WI38 (cell line): ENCODE measurements around the gene TSHZ2.

Source experiments
- H3K4me3 ChIP-seq: 2 replicates; pipeline ENCODE4 v1.5.1; 2011; ENCODE audit warnings: low read depth, mild to moderate bottlenecking, control low read depth, low read length
- CTCF ChIP-seq: IDR thresholded peaks from 2 replicates; pipeline ENCODE4 v1.5.1; 2012; ENCODE audit warnings: low read depth, mild to moderate bottlenecking, control low read depth, low read length

Gene TSHZ2

GRCh38 chr20:53061192-53062108 is 89.3 kb downstream of the TSHZ2 start:
- no peak overlapping the region for H3K4me3 ChIP-seq
- no peak for TF ChIP-seq CTCF

GRCh38 chr20:53064935-53065334 is 92.8 kb downstream of the TSHZ2 start:
- TF ChIP-seq CTCF = no peak
- no peak overlapping the region for H3K4me3 ChIP-seq

- no peak overlapping the region for H3K4me3 ChIP-seq
- TF ChIP-seq CTCF = no peak
These were observed 96.1 kb downstream of the TSHZ2 start for GRCh38 chr20:53068241-53068640.

GRCh38 chr20:53069132-53069531 is 97.0 kb downstream of the TSHZ2 start:
- H3K4me3 ChIP-seq = no peak overlapping the region
- TF ChIP-seq CTCF = no peak

- TF ChIP-seq CTCF = no peak
- H3K4me3 ChIP-seq = no peak overlapping the region
These were observed 98.1 kb downstream of the TSHZ2 start for GRCh38 chr20:53070224-53070623.

- H3K4me3 ChIP-seq = no peak overlapping the region
- no peak for TF ChIP-seq CTCF
These were observed 98.7 kb downstream of the TSHZ2 start for GRCh38 chr20:53070706-53071392.

- no peak for TF ChIP-seq CTCF
- H3K4me3 ChIP-seq = no peak overlapping the region
These were observed 99.7 kb downstream of the TSHZ2 start for GRCh38 chr20:53071833-53072232.
